Stimulated activated CD8-positive, alpha-beta memory T cell treated with anti-CD3 and anti-CD28 coated beads, Interleukin-12 subunit alpha, Interleukin-12 subunit beta, amount 100 ng/mL, for 24 hours (primary cell): Measurements from ENCODE around the gene RHNO1.
"Not testable (repeated sequence)": the region's sequence is repeated elsewhere in the genome, so short reads cannot be mapped to it uniquely, and the experiment has no call there.

ENCODE experiments used
- DNase-seq: peaks from one replicate; pipeline ENCODE4 v3.0.0-alpha.2; 2020; ENCODE audit errors: extremely low read depth

RHNO1 gene

GRCh38 chr12:2858944-2859421 is 18.0 kb upstream of the RHNO1 start:
- DNase-seq = no peak

GRCh38 chr12:2860170-2860569 is 16.9 kb upstream of the RHNO1 start:
- no peak for DNase-seq

GRCh38 chr12:2862876-2863275 is 14.1 kb upstream of the RHNO1 start:
- no peak for DNase-seq

GRCh38 chr12:2863402-2863801 is 13.6 kb upstream of the RHNO1 start:
- DNase-seq = not testable (repeated sequence)

GRCh38 chr12:2864198-2864597 is 12.8 kb upstream of the RHNO1 start:
- DNase-seq = no peak

GRCh38 chr12:2868986-2869632 is 7.9 kb upstream of the RHNO1 start:
- DNase-seq = not testable (repeated sequence)

- DNase-seq = no peak
These were observed 484 bp upstream of the RHNO1 start for GRCh38 chr12:2876431-2877046.

- DNase-seq = no peak
These were observed 1.1 kb downstream of the RHNO1 start for GRCh38 chr12:2877953-2878732.

GRCh38 chr12:2879853-2880252 is 2.8 kb downstream of the RHNO1 start:
- DNase-seq = no peak

- no peak for DNase-seq
These were observed 7.8 kb downstream of the RHNO1 start for GRCh38 chr12:2884810-2885209.

- DNase-seq = no peak
These were observed 9.9 kb downstream of the RHNO1 start for GRCh38 chr12:2886768-2887450.

GRCh38 chr12:2890001-2890387 is 13.0 kb downstream of the RHNO1 start:
- no peak for DNase-seq

- peak; percentile 96 for DNase-seq
These were observed 13.6 kb downstream of the RHNO1 start, which contains the start of gene TULP3 for GRCh38 chr12:2890388-2891239. TULP3 (plus strand) TSS chr12:2890891; CDS start chr12:2890948, 57 bp downstream.

GRCh38 chr12:2891240-2892053 is 14.4 kb downstream of the RHNO1 start:
- no peak for DNase-seq

- no peak for DNase-seq
These were observed 15.2 kb downstream of the RHNO1 start for GRCh38 chr12:2892246-2892645.

GRCh38 chr12:2893007-2893406 is 16.0 kb downstream of the RHNO1 start:
- no peak for DNase-seq

GRCh38 chr12:2895051-2895451 is 18.0 kb downstream of the RHNO1 start:
- DNase-seq = no peak

GRCh38 chr12:2895511-2895910 is 18.5 kb downstream of the RHNO1 start:
- DNase-seq = no peak

- no peak for DNase-seq
These were observed 20.4 kb downstream of the RHNO1 start for GRCh38 chr12:2897418-2897817.

- no peak for DNase-seq
These were observed 23.6 kb downstream of the RHNO1 start for GRCh38 chr12:2900642-2901041.
